ENCODE data around the gene SLC51B.
"Not testable (repeated sequence)": the region's sequence is repeated elsewhere in the genome, so short reads cannot be mapped to it uniquely, and the experiment has no call there.

The SLC51B gene

DNA sequence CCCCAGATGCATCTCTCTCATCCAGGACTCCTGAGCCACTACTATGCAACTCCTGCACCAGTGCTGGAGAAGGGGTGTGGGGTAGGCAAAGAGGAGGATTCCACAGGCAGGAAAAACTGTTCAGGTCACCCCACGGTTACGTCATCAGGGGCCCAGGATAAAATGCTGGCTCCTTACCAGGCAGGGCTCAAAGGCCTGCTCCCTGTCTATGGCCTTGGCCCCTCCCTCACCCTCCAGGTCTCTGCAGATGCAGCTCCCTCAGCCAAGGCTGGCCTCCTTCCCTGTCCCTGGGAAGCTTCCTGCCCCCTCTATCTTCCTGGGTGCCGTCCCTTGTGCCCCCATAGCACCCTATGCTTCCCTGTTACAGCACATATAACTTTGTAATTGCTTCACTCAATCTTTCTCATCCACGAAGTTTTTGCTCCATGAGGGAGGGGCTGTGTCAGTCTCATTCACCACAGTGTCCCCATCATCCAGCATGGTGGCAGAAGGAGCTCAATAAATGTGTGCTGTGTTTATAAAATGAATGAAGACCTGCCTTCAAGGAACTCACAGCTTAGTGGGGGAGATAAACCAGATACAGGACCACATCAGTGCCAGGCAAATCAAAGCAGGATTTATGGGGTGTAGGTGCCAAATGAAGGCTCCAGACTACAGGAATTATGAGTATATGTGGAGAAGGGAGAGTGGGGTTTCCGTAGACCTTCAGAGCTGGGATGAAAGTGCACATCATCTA is 50.0 kb downstream of the SLC51B start:
- no peak for DNase-seq (ENCODE audit: low read depth, low spot score)
- POLR2A ChIA-PET, result interaction anchor here (0.8 kb wide), 1 partner anchor 12 kb away, joined by 3 read pairs; no protein-coding TSS in a partner anchor
- CTCF ChIA-PET, result interaction anchor here (1.0 to 5.4 kb wide), 8 partner anchors 8 to 61 kb away, joined by 3 to 39 read pairs (median 6); partner anchors contain the start of gene KBTBD13
- TF ChIP-seq, protein P1, sequence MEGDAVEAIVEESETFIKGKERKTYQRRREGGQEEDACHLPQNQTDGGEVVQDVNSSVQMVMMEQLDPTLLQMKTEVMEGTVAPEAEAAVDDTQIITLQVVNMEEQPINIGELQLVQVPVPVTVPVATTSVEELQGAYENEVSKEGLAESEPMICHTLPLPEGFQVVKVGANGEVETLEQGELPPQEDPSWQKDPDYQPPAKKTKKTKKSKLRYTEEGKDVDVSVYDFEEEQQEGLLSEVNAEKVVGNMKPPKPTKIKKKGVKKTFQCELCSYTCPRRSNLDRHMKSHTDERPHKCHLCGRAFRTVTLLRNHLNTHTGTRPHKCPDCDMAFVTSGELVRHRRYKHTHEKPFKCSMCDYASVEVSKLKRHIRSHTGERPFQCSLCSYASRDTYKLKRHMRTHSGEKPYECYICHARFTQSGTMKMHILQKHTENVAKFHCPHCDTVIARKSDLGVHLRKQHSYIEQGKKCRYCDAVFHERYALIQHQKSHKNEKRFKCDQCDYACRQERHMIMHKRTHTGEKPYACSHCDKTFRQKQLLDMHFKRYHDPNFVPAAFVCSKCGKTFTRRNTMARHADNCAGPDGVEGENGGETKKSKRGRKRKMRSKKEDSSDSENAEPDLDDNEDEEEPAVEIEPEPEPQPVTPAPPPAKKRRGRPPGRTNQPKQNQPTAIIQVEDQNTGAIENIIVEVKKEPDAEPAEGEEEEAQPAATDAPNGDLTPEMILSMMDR (IDR thresholded peaks at IDR 0.05; ENCODE audit: insufficient read depth, low read length, missing control alignments), result no peak
- H3K4me3 ChIP-seq (ENCODE audit: low read depth, low read length), result no peak overlapping the region

DNA sequence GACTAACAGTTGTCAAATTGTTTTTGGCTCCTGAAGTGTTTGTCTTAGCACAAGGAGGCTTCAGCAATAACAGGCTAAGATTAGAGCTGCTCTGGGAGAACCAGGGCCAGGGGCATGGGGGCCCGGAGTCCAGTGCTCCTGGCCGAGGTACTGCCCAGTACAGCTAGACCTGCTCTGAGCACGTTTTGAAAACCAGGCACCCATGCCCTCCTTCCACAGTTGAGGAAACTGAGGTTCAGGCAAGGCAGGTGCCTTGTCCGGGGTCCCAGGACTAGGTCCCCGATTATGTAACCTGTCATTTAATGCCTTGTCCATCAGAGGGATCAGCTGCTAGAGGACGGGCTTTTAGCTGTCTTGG is 50.5 kb downstream of the SLC51B start:
- CTCF ChIA-PET, result interaction anchor here (1.0 to 5.4 kb wide), 8 partner anchors 8 to 62 kb away, joined by 3 to 39 read pairs (median 6); partner anchors contain the start of gene KBTBD13
- TF ChIP-seq, protein P1 (IDR thresholded peaks at IDR 0.05; ENCODE audit: insufficient read depth, low read length, missing control alignments), result no peak
- H3K4me3 ChIP-seq (ENCODE audit: low read depth, low read length), result no peak overlapping the region
- POLR2A ChIA-PET, result interaction anchor here (0.8 kb wide), 1 partner anchor 11 kb away, joined by 3 read pairs; no protein-coding TSS in a partner anchor
- no peak for DNase-seq (ENCODE audit: low read depth, low spot score)

DNA sequence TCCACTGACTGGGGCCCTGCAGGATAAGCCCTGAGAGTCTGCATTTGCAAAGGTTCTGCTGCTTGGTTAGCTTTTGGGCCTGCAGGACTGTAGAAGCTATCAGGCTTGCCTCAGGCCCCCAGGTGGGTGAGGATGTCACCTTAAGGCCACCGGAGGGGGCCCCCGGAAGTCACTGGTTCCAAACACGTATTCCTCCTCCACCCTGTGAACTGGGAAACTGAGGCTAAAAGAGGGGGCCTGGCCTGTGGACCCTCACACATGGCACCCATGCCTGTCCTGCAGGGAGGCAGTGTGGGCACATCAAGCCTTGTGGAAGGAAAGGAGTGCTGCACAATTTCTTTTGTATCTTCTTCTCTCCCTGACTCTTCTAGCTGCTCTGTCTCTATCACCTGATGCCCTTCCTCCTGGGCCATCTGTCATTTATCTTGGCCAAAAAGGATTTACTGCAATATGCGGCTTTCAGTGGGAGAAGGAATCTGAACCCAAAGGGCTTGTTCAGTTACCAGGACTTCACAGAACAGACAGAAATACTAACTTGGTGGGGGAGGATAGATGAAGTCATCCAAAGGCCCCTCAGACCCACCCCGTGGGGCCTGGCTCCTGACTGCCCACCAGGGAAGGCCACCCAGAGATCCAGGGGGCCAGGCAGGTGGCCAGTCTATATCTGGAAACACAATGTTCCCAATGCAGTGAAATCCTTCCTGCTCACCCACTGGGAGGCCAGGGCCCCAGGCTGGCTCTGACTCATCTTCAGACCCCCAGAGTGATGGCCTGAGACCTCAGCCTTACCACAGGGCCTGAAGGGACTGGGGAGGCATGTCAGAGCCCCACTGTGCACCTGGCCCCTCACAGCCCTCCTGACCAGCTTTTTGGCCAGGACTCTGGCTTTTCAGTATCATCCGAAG is 51.5 kb downstream of the SLC51B start:
- ChIA-PET CTCF (interaction anchor here (0.6 to 5.4 kb wide), 6 partner anchors 10 to 61 kb away, joined by 3 to 39 read pairs (median 5); no protein-coding TSS in a partner anchor), POLR2A (no interaction called here)
- no peak overlapping the region for H3K4me3 ChIP-seq (ENCODE audit: low read depth, low read length)
- TF ChIP-seq, protein P1 (IDR thresholded peaks at IDR 0.05; ENCODE audit: insufficient read depth, low read length, missing control alignments), result no peak
- no peak for DNase-seq (ENCODE audit: low read depth, low spot score)

DNA sequence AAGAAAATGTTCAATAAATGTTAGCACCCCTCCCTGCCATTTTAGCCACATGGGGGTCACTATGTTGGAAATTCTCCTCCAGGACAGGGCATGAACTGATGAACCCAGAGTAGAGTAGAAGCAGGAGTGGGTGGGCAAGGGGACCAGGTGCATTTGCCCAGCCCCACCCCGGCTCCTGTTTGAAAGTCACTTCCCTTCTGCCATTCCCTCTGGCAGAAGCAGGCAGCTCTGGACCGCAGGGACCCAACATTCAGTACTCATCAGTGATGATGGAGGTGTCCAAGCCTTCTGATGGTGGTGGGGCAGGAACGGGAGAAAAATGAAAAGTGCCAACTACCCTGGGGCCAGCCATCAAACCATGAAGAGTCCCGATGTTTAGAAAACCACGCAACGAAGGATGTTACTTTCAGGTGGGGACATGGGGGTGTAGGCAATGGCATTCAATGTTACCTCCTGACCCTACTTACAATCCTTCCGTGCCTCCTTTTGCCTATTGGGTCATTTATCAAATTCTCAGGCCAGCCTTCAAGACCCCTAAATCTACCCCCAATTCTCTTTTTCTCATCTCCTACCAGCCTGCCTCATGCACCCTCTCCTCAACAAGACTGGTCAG is 52.6 kb downstream of the SLC51B start:
- POLR2A ChIA-PET, result no interaction called here
- TF ChIP-seq, protein P1 (IDR thresholded peaks at IDR 0.05; ENCODE audit: insufficient read depth, low read length, missing control alignments), result no peak

DNA sequence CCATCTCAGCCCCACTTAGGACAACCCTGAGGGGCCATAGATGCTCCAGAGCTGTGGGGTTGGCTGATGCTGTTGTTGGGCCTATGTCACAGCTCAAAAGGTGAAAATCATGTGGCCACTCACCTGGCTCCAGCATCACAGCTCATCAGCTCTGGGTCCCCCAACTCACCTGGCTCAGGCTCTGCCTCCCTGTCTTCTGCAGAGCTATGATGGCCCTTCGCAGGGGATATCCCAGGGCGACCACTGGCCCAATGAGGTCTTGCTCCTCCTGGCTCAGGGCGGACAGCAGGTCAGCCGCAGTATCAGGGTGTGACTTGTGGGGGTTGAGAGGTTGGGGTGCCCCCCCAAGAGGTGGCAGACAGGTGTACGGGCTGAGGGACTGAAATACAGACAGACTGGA is 54.1 kb downstream of the SLC51B start:
- H3K4me3 ChIP-seq (ENCODE audit: low read depth, low read length), result no peak overlapping the region
- ChIA-PET CTCF (interaction anchor here (1.7 to 8.3 kb wide), 3 partner anchors 13 to 45 kb away, joined by 12 to 117 read pairs (median 79); partner anchors contain the start of genes KBTBD13 and UBAP1L), POLR2A (no interaction called here)
- no peak for DNase-seq (ENCODE audit: low read depth, low spot score)
- TF ChIP-seq, protein P1 (IDR thresholded peaks at IDR 0.05; ENCODE audit: insufficient read depth, low read length, missing control alignments), result no peak

More for the DNA sequence above, 52.6 kb downstream of the SLC51B start:
- CTCF ChIA-PET, result interaction anchor here (1.3 to 8.3 kb wide), 3 partner anchors 11 to 45 kb away, joined by 4 to 117 read pairs (median 6); partner anchors contain the start of gene KBTBD13
- no peak overlapping the region for H3K4me3 ChIP-seq (ENCODE audit: low read depth, low read length)
- no peak for DNase-seq (ENCODE audit: low read depth, low spot score)

DNA sequence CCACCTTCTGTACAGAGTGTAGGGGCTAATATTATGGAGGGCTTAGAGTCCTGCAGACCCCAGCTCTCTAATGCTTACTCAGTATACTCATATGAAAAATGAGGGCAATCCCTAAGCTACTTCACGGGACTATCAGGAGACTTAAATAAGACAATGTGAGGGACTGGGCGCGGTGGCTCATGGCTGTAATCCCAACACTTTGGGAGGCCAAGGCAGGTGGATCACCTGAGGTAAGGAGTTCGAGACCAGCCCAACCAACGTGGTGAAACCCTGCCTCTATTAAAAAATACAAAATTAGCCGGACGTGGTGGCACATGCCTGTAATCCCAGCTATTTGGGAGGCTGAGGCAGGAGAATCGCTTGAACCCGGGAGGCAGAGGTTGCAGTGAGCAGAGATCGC is 54.6 kb downstream of the SLC51B start:
- CTCF ChIA-PET, result interaction anchor here (1.7 to 8.3 kb wide), 4 partner anchors 13 to 46 kb away, joined by 12 to 133 read pairs (median 98); partner anchors contain the start of genes KBTBD13 and UBAP1L
- DNase-seq (ENCODE audit: low read depth, low spot score); POLR2A ChIA-PET; H3K4me3 ChIP-seq (ENCODE audit: low read depth, low read length): not testable (repeated sequence)

Data from AG04449 (cell line).